ENCODE data around the gene MRPS23.

MRPS23 gene

DNA sequence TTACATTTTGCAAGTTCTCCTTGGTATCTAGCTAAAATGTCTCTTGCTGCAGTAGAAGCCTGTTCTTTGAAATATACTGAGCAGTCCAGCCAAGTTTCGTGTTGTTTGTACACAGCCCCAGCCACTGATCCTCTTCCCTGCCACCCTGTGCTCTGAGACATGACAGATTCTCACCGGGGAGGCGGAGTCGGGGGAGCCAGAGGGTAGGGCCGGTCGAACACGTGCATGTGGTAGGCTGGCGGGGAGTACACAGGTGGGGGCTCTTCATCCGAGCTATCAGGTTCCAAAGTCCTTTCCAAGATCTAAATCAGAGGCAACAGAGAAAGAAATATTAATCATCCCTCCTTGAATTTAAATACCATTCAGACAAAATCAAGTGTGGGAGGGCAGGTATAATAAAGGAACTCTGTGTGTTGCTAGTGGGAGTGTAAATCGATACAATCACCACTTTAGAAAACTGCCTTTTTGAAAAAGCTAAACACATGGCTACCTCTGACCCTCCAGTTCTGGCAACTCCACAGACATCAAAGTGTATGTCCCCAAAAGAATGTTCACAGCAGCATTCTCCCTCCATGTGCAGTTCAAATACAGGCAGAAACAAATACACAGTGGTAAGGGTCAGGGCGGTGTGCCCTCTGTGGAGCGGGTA lies 29.7 kb upstream of the MRPS23 start:
- in situ Hi-C loops (cut with MboI; ENCODE audit: low sequenced_read_pairs): no loop called here

DNA sequence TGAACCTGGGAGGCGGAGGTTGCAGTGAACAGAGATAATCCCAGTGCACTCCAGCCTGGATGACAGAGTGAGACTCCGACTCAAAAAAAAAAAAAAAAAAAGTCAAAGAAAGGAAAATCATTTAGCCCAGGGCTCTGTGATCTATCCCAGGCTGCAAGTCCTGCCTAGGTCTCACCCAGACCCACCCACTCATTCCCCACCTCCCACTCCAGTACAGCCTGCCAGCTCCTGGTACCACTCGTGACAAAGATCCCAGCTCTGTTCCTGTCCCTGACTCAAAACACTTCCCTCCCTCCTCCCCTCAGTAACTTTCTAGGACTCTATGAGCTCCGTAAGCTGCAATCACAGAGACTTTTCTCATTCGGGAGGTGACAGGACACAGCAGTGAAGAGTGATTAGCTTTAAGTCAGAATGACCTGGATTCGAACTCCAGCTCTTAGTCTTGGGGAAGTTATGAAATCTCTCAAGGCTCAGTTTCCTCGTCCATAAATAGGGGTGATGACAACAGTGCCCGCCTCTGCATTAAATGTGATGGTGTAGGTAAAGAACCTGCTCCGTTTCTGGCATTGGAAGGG lies 28.0 kb upstream of the MRPS23 start:
- in situ Hi-C loops (cut with MboI; ENCODE audit: low sequenced_read_pairs): no loop called here

DNA sequence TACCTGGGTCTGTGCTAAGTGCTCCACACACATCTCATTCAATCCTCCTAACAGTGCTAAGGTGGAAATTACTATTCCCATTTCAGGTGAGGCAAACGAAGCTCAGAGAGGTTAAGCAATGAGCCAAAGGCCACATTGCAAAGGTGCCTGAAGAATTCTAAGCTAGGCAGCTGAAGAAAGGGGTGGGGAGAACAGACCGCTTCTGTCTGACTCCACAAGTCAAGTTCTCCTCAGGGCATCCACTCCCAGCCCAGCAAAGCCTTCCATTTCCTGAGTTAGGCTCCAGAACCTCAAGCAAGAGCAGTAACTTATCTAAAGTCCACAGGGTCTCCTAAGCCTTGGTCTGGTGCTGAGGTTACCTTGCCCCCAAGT lies 27.0 kb upstream of the MRPS23 start:
- in situ Hi-C loops (cut with MboI; ENCODE audit: low sequenced_read_pairs): no loop called here

DNA sequence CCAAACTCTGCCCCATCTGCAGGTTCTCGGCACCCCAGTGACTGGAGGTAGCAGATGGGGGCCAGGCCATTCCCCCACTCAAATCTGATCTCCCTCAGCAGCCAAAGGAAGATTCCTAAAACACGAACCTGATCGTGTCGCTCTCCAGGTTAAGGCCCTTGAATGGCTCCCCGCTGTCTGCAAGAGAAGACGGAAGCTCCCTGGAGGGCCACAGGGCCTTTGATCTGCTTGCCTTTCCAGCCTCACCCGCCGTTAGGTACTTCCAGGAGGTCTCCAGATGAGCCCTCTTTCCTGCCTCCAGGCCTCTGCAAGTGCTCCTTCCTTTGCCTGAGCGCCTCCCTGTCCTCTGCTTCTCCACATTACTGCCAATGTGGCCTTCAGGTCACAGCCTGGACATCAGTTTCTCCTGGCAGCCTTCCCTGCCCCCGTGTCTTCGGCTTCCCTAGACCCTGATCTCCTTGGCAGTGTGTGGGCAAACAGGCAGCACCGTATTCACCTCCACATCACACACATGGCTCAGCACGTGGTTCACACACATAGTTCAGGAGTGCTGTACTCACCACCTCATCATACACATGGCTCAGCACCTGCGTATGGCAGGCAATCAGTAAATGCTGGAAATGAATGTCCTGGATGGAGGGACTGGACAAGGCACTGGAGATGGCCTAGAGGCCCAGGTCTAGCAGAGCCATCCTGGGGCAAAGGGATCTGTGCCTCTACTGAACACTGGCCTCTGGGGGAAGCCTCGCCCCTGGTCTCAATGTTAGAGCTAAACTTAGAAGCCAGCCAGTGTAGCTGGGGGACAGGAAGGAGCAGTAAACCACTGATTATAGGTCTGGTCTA lies 26.4 kb upstream of the MRPS23 start:
- in situ Hi-C loops (cut with MboI; ENCODE audit: low sequenced_read_pairs): no loop called here

DNA sequence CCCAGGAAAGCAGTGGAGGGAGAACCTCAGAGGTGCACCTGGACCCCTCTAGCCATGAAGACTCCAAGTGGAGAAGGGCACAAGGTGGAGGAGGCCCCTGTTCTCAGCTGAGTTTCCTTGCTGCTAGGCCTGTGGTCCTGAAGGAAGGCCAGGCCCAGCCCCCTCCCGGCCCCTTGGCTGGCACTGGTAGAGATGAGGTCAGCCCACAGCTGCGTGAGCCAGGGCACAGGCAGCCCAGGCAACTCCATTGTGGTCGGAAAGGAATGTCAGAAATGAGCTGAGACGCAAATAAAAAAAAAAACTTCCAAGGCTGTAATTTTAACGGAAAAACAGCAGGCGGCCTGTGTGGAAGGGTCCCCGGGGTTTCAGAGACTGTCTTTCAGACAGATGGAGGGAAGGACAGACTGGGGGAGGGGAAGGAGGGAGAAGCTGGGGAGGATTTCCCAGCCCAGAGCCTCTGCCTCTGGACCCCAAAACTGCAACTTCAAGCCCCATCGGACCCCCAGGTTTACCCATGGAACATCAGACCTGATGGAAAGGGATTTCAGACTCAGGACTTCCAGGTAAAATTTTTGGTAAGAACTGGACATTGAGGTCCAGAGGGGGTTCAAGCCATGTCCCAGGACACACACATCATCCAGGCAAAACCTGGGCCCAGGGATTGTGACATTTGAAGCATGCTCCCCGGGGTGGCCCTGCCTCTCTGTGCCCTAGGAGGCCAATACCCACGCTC lies 25.6 kb upstream of the MRPS23 start:
- in situ Hi-C loops (cut with MboI; ENCODE audit: low sequenced_read_pairs): no loop called here

DNA sequence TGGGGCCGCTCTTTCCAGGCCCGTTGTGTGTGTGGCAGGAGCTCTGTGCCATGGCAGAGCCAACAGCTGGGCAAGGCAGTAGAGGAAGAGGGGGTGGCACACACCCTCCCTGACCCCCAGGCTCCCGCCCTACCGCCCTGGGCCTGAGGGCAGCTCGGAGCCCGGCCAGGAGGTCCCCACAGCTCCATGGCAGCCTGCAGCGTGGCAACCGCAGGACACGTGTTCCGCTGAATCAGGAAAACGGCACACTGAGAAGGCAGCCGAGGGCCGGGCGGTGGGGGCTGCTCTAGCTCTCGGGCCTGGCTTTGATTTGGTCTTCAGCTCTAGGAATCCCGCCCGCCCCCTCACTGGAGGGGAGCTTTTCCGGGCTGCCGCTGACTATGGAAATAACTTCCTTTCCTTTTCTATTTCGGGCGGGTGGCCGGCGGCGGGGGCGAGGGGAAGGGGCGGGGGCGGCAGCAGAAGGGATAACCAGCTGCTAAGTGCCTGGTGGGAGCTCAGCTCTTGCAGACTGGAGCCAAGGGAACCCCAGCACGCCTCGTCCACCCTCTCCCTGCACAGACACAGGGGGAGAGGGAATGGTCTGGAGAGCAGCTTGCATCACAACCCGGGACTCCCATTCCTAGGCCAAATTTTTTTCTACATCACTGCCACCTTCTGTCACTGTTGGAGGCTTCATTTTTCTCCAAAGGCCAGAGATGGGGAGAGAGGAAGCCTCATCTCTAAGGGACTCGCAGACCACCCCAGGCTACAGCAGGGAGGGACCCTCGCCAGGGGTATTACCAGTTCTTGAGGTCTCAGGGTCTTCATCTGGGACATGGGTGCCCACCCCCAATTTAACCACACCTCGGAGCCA lies 24.8 kb upstream of the MRPS23 start:
- in situ Hi-C loops (cut with MboI; ENCODE audit: low sequenced_read_pairs): no loop called here

DNA sequence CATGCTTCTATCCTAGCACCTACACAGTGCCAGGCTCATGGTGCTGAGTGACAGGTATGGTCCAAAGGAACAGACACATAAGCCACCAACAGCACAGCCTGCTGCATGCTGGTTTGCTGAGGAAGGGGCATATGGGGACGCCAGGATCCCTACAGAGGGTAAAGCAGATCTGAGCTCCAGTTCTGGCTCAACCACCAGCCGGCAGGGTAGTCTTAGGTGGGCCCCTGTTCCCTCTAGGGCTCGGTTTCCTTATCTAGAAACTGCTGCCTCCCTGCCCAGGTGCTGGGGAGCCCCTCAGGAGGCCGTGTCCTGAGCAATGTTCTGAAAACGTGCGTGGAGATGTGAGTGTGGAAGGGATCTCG lies 24.2 kb upstream of the MRPS23 start:
- in situ Hi-C loops (cut with MboI; ENCODE audit: low sequenced_read_pairs): no loop called here

DNA sequence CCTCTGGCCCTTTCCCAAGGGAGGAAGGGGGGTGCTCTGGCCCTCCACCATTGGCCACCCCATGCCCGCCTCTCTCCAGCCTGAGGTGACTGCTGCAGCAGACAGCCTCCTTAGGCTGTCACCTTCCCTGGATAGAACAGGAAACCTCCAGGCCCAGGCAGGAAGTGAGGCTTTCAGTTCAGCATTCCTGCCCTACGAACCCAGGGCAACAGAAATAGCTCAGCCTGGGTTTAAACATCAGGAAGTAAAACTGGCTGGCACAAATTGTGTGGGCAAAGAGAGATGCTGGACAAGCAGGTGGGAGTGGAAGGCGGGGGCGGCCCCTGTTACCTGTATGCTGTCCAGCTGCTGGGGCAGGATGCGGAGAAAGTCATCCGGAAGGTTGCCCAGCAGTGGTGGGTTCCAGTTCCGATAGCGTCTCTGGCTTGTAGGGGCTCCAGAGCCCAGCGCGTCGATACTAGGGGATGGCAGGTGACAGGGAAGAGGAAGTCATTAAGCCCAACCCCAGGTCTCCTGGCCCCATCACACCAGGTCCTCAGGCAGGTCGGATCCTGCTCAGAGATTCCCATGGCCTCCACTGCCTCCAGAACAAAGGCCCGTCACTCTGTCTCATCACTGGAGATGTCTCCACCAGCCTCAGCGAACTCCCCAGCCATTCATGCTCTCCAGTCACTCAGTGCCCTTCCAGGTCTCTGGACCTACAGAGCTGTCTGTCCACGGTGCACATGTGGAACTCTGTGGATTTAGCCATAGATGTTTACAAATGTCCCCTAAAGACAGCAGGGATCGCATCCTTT lies 23.6 kb upstream of the MRPS23 start:
- in situ Hi-C loops (cut with MboI; ENCODE audit: low sequenced_read_pairs): no loop called here

DNA sequence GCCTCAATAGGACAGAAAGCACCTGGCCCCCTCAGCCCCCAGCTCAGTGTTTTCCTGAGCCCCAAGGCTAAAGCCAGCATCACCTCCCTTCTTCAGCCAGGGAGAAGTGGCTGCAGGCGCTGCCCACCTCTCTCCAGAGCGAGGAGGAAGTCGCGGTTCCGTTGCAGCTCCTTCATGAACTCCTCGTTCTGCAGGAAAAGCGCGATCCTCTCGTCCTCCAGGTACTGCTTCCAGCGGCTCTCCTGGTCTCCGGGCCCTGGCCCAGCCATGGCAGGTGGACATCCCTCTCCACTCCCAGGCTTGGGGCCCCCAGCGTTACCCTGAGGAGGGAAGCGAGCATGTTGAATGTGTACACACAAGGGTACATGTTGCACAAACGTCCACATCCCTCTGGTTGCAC lies 22.7 kb upstream of the MRPS23 start:
- in situ Hi-C loops (cut with MboI; ENCODE audit: low sequenced_read_pairs): no loop called here

DNA sequence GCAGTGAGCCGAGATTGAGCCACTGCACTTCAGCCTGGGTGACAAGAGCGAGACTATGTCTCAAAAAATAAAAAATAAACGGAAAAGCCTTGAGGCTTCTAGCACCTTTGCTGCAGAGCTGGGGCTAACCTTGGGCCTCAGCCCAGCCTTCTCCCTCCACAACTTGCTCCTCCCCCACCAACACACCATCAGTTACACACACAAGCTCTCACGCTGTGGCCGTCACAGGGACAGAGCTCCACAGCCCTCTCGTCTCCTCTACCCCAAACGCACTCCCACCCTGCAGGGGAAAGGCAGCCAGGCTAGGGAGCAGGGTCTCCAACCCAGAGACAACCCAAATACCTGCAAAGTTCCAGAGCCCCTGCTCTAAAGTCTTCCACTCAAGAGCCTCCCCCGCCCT lies 22.0 kb upstream of the MRPS23 start:
- in situ Hi-C loops (cut with MboI; ENCODE audit: low sequenced_read_pairs): no loop called here

DNA sequence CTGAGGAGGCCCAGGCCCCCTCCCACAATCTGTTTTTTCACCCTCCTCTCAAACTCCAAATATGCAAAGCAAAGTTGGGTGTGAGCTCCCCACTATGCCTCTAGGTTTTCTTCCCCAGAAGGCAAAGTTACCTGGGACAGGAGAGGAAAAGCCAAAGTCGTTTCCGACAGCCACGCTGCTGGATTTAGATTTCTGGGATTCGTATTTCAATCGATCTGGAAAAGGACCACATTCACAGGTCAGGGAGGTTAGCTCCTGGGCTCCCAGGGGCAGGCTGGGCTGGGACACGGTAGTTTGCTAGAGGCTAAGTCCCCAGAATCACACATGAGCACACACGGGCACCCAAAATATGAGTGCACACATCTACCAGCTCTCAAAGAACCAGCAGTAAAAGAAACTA lies 21.3 kb upstream of the MRPS23 start:
- in situ Hi-C loops (cut with MboI; ENCODE audit: low sequenced_read_pairs): no loop called here

DNA sequence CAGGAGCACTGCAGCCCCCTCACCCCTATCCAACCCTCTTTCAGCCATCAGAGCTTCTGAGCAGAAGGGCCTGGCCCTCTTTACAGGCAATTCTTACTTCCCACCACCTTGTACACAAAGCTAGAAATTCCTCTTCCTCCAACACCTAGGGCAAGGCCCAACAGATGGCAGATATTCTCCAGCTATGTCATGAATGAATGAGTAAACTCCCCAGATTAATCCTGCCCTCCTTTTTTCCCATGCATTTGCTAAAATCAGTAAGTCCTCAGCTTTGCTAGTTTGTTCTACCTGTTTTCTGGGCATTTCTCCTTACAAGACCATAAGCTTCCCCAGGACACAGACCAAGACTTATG lies 20.4 kb upstream of the MRPS23 start:
- in situ Hi-C loops (cut with MboI; ENCODE audit: low sequenced_read_pairs): no loop called here

DNA sequence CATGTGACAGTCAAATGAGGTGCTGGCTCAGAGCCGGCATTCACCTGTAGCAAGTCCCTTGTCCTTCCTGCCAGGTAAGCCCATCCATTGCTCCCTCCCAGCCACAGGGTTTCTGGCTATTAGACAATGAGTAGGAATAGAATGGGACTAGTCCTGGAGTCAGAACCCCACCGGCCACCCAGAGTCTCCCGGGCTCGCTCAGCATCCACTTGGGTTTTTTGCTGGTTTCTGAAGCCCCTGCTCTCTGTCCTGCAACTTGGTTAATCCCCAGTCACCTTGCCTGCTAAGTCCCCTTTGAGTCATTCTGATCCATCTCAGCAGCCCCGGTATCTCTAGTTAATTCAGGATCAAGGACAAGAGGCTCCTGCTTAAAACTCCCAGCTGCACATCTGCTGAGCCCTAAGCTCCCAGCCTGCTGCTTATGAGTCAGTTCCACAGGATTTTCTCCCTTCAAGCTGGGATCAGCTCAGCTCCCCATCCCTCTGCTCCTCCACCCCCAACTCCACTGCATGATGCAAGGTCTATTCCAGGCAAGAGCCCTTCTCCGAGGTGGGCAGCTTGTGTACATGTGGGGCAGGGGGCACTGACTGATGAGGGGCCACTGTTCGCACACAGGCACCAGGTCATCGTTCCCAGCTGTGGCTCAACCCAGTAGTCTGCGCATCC lies 19.9 kb upstream of the MRPS23 start:
- in situ Hi-C loops (cut with MboI; ENCODE audit: low sequenced_read_pairs): no loop called here

DNA sequence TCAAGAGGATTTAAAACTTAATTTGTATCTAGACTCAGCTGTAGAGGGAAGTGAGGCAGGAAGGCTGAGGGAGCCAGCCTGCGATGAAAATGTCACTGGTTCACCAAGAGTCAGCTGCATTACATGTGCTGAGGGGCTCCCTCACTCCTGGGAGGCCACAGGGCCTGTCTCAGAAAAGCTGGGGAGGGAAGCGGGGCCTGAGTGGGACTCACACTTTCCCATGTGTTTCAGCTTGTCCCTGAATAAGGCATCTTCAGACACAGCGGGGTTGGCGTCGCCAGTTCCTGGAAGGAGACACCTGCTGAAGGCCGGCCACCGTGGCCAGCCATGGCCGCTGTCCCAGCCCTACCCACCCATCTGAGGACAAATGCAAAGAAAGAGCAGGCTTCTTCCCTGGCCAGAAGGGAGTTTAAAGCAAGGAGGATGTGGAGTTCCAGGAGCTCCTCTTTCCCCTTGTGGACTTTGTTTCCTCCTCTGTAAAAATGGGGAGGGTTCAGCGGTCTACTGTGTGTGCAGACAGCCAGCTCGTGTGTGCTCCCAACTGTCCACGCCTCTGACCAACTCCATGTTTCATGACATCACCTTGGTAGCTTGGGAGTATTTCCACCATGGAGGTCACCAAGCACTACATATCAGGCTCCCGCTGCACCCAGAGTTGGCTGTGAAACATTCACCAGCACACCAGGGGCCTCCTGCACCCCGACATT lies 19.2 kb upstream of the MRPS23 start:
- in situ Hi-C loops (cut with MboI; ENCODE audit: low sequenced_read_pairs): no loop called here

DNA sequence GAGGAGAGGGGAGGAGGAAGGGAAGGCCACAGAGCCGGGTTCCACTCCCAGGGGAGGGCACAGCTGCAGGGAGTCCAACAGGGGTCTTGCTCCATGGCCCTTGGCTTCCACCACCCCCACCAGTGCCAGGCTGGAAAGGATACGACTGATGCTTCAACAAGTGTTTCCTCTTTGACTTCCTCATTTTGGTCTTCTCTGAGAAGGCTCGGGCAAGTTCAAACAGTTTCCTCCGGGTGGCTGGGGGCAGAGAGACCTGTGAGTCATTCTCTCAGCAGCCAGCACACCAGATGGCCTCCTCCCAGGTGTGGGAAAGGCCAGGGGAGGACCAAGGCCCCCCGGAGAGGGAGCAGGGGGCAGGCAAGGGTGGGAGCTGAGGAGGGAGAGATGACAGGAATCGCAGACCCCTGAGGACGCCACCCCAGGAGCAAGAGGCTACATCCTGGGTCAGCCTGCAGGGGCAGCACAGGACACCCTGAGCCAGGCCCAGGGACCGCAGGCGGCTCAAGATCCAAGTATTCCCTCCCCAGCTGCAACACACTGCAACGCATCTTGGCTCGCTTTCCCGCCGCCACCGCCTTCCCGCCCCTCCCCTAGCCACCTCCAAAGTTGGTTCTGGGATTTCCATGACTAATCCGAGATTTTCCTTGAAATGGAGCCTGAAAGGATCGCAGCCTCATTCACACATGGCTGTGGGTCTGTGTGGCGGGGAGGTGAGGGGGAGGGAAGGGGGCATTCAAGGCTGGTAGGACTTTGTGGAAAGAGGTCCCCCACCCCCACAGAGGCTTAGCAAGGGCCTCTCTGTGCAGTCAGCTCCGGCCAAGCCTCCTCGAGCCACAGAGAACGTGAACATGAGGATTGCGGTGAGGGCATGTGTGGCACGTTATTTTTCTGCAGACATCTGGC lies 18.4 kb upstream of the MRPS23 start:
- in situ Hi-C loops (cut with MboI; ENCODE audit: low sequenced_read_pairs): no loop called here

DNA sequence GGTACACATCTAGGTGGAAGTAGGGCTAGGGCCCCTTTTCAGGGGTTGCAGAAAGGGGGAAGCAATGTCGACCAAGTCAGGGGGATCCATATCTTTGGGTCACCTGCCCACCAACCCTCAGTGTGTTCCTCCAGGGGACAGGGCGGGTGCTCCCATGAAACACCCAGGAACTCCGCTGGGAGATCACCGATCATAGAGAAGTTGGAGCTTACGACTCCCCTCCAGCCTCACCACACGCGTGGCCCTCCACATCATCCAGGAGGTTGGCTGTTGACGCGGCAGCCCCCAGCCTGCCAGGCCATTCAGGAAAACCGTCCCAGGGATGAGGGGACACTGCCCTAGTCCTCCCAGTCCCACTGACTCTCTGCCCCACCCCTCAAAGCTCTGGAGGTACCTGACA lies 17.3 kb upstream of the MRPS23 start:
- in situ Hi-C loops (cut with MboI; ENCODE audit: low sequenced_read_pairs): no loop called here

DNA sequence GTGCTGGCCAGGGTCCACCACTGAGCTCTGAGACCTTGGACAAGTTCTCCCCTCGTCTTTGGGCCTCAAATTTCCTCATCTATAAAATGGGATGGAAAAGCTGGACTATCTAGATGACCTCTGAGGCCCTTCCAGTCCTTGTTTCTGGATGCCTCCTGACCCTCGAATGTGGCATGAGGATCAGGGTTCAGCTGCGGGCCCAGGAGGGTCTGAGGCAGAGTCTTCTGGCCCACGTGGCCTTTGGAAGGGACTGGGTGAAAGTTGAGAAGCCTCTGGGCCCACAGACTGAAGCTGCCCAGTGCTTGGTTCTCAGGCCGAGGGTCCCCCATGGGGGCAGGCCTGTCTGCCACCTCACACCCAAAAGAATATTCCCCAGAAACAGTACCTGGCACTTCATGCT lies 16.9 kb upstream of the MRPS23 start:
- in situ Hi-C loops (cut with MboI; ENCODE audit: low sequenced_read_pairs): no loop called here

DNA sequence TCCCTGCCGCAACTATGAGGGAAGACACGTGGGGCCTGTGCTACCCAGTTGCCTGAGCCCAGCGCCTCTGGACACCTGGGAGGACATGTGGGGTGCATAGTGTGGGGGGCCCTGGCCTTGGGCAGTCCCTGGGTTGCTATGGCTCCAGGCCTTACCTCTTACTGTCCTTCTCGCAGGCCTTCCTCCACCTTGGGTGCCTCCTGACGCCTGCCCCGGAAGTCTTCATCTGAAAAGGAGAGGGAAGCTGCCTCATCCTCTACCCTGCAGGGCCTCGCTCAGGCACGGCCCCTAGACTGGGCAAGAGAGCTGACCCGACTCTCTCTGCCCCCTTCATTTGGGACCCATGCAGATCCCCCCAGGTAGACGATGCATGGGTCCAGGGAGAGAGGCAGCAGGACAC lies 16.5 kb upstream of the MRPS23 start:
- in situ Hi-C loops (cut with MboI; ENCODE audit: low sequenced_read_pairs): no loop called here

All from HL-60/S4 treated with phorbol 12-myristate 13-acetate at 8.2 ng/mL for 4 days and 3 days (cell line).